K562 (cell line): Measurements from ENCODE around the gene FKBP2. TPM values are rescaled to one million over a fixed set of nuclear protein-coding genes. Genes with fewer than 3 reads are reported as not detected.

ENCODE experiments used
- FOXM1 ChIP-seq, 2 experiments: fragments of 450-650 bp in 1 of 2; sonication (generic) in 1 of 2; formaldehyde crosslinking in 1 of 2; IDR thresholded peaks; 2 replicates each; pipeline versions ENCODE4 v1.6.1 to v1.9.0; 2017 to 2022; ENCODE audit warnings: low read depth in 2 of 2, mild to moderate bottlenecking in 2 of 2, missing genetic modification reagents in 1 of 2, moderate library complexity in 1 of 2
- GATAD2B ChIP-seq: fragments of 450-650 bp; IDR thresholded peaks from 2 replicates; pipeline ENCODE4 v1.6.1; 2017; ENCODE audit warnings: mild to moderate bottlenecking, borderline replicate concordance
- PATZ1 ChIP-seq: fragments of 250-450 bp; sonication (Bioruptor Pico); IDR thresholded peaks from 2 replicates; pipeline ENCODE4 v1.5.0; 2020; ENCODE audit warnings: mild to moderate bottlenecking, borderline replicate concordance
- RERE ChIP-seq: sonication (generic); formaldehyde crosslinking; IDR thresholded peaks from 2 replicates; pipeline ENCODE4 v1.8.0; 2023; ENCODE audit warnings: missing genetic modification reagents, mild to moderate bottlenecking, borderline replicate concordance
- SIRT6 ChIP-seq: IDR thresholded peaks from one replicate; pipeline ENCODE4 v1.6.1; 2012; ENCODE audit warnings: low read depth, mild to moderate bottlenecking, control low read depth, inconsistent platforms, low read length, moderate library complexity
- TRIM25 ChIP-seq: fragments of 450-650 bp; IDR thresholded peaks from 2 replicates; pipeline ENCODE4 v1.7.0; 2016; ENCODE audit warnings: borderline replicate concordance
- polyA plus RNA-seq, 8 experiments: library from polyadenylated mRNA; depleted of rRNA in 4 of 8; stranded (reverse) in 5 of 8; unstranded in 3 of 8; fragments of >200 nt; fragmentation: Nextera tagmentation in 2 of 8; fragmentation: Illumina TruSeq in 1 of 8; extraction: Ambion mirVana in 2 of 8; extraction: Trizol in 1 of 8; gene quantifications; 2 replicates each; pipeline versions ENCODE4 v1.2.1 to v1.2.3, GENCODE V29; 2011 to 2014; ENCODE audit warnings: inconsistent platforms in 1 of 8, missing spikeins in 1 of 8
- total RNA-seq, 7 experiments: library from RNA; depleted of rRNA in 6 of 7; stranded (reverse); fragments of >200 nt in 6 of 7; fragmentation: Illumina TruSeq in 2 of 7; extraction: Trizol in 2 of 7; gene quantifications; 2 replicates each; pipeline versions ENCODE4 v1.2.1 to v1.2.3, GENCODE V29; 2011 to 2021; ENCODE audit warnings: low replicate concordance in 1 of 7
- TF ChIP-seq, protein P1 (sequence below), 2 experiments: fragments of 450-650 bp in 1 of 2; sonication (generic) in 1 of 2; formaldehyde crosslinking in 1 of 2; IDR thresholded peaks in 1 of 2; conservative IDR thresholded peaks in 1 of 2; 2 replicates each; pipeline versions ENCODE4 v1.6.1 to v1.8.1; 2016 to 2023; ENCODE audit warnings: mild to moderate bottlenecking in 2 of 2, moderate library complexity in 2 of 2, inconsistent platforms in 1 of 2, missing genetic modification reagents in 1 of 2

FKBP2 gene
- total and polyA plus RNA-seq, 9 of the 15 experiments (the other 6 are each of a cell fraction or from before 2014, with no cell fraction given): 3.5 to 151 (median 58.1) TPM

DNA sequence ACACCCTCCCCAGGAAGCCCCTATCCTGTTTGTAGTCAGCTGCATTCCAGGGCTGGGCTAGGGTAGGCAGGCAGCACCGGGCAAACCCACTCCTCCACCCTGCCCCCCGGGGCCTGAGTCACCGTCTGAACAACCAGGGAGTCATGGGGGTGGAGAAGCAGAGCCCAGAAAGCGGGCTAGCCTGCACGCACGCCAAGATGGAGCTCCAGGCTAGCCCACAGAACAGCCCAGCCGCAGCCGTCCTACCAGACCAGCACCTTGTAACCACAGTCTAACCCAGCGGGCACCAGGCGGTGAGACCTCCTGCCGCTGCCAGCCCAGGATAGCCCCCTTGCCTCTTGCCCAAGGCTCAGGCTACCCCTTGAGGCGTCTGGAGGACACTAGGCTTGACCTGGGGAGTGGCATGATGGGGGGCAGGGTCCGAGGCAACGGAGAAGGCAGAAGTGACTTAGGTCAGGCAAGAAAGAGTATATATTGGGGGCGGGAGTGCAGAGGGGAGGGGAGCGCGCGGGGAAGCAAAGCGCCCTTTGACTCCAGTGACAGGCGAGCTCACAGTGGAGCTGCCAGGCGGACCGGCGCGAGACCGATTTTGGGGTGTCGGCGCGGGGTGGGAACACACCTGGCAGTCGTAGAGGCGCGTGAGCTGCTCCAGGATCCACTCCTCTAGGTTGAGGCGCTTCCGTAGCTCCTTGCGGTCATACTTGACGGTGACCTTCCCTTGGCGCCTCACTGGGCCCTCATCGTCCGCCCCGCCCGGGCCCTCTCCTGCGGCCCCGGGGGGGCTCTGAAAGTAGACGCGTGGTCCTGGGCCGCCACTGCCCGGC lies 5.1 kb downstream of the FKBP2 start (continued):
- TF ChIP-seq RERE: no peak
- no peak for TF ChIP-seq PATZ1
- TF ChIP-seq TRIM25: no peak
- no peak for TF ChIP-seq GATAD2B
- TF ChIP-seq, protein P1, sequence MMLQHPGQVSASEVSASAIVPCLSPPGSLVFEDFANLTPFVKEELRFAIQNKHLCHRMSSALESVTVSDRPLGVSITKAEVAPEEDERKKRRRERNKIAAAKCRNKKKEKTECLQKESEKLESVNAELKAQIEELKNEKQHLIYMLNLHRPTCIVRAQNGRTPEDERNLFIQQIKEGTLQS (IDR thresholded peaks at IDR 0.05): peak; percentile 86
- TF ChIP-seq, protein P1 (CRISPR knock-in tag; conservative IDR thresholded peaks at IDR 0.05): no peak
- no peak for TF ChIP-seq SIRT6
- no peak for TF ChIP-seq FOXM1 (IDR thresholded peaks at IDR 0.05; ENCODE audit: low read depth)
- no peak for TF ChIP-seq FOXM1 (CRISPR knock-in tag; IDR thresholded peaks at IDR 0.05; ENCODE audit: low read depth)
- TF ChIP-seq, all 486 proteins: peak for 93
